Parathyroid adenoma (tissue), 2 donors: Measurements from ENCODE around the gene ARHGEF12.

Source experiments
- H2AFZ ChIP-seq: fragments of 300-600 bp; sonication (generic); one replicate; pipeline ENCODE4 v1.7.0; 2017; ENCODE audit warnings: antibody characterized with exemption, mild to moderate bottlenecking
- H3K27ac ChIP-seq: fragments of 300-600 bp; sonication (generic); one replicate; pipeline ENCODE4 v1.7.0; 2017
- H3K27me3 ChIP-seq: fragments of 300-600 bp; sonication (generic); one replicate; pipeline ENCODE4 v1.7.0; 2017; ENCODE audit warnings: low read length; ENCODE audit not compliant: control insufficient read depth, insufficient read depth
- H3K36me3 ChIP-seq: fragments of 300-600 bp; sonication (generic); one replicate; pipeline ENCODE4 v1.7.0; 2017; ENCODE audit warnings: low read length; ENCODE audit not compliant: control insufficient read depth, insufficient read depth
- H3K4me1 ChIP-seq: fragments of 300-600 bp; sonication (generic); one replicate; pipeline ENCODE4 v1.7.0; 2017; ENCODE audit warnings: control low read depth
- H3K4me2 ChIP-seq: fragments of 300-600 bp; sonication (generic); one replicate; pipeline ENCODE4 v1.7.0; 2017; ENCODE audit warnings: low read length
- H3K4me3 ChIP-seq: fragments of 300-600 bp; sonication (generic); one replicate; pipeline ENCODE4 v1.7.0; 2017; ENCODE audit warnings: low read depth, low read length
- H3K79me2 ChIP-seq: fragments of 300-600 bp; sonication (generic); one replicate; pipeline ENCODE4 v1.7.0; 2017; ENCODE audit warnings: control low read depth
- H3K9ac ChIP-seq: fragments of 300-600 bp; sonication (generic); one replicate; pipeline ENCODE4 v1.7.0; 2017; ENCODE audit warnings: mild to moderate bottlenecking
- H3K9me3 ChIP-seq: fragments of 300-600 bp; sonication (generic); one replicate; pipeline ENCODE4 v1.7.0; 2017; ENCODE audit warnings: low read length; ENCODE audit not compliant: control insufficient read depth
- CTCF ChIP-seq: fragments of 300-600 bp; sonication (generic); IDR thresholded peaks from one replicate; pipeline ENCODE4 v1.7.0; 2017; ENCODE audit warnings: antibody characterized with exemption, mild to moderate bottlenecking
- donor health status: primary hyperparathyroidism.

The ARHGEF12 gene

GRCh38 chr11:120517801-120518291, 181.6 kb downstream of the ARHGEF12 start:
- H3K27ac ChIP-seq = no peak overlapping the region
- no peak overlapping the region for H3K4me3 ChIP-seq
- H3K4me1 ChIP-seq = no peaks in the 10 kb centered on the region

GRCh38 chr11:120518356-120518755, 182.1 kb downstream of the ARHGEF12 start:
- no peak overlapping the region for H3K27ac ChIP-seq
- no peak overlapping the region for H3K9ac ChIP-seq
- H3K4me3 ChIP-seq = no peak overlapping the region
- H3K4me2 ChIP-seq = no peak overlapping the region
- H3K27me3 ChIP-seq = no peaks in the 10 kb centered on the region
- no peak overlapping the region for H2AFZ ChIP-seq
- H3K79me2 ChIP-seq = no peaks in the 10 kb centered on the region
- TF ChIP-seq CTCF = no peak
- H3K9me3 ChIP-seq = no peaks in the 10 kb centered on the region
- no peaks in the 10 kb centered on the region for H3K36me3 ChIP-seq
- no peaks in the 10 kb centered on the region for H3K4me1 ChIP-seq

More at GRCh38 chr11:120517801-120518291, 181.6 kb downstream of the ARHGEF12 start:
- Histone ChIP-seq H3K9ac (no peak overlapping the region), H3K36me3 (no peaks in the 10 kb centered on the region), H3K79me2 (no peaks in the 10 kb centered on the region), H2AFZ (no peak overlapping the region), H3K9me3 (no peaks in the 10 kb centered on the region), H3K27me3 (no peaks in the 10 kb centered on the region), H3K4me2 (no peak overlapping the region)
- no peak for TF ChIP-seq CTCF

GRCh38 chr11:120519474-120519873, 183.3 kb downstream of the ARHGEF12 start:
- Histone ChIP-seq H3K27me3 (no peaks in the 10 kb centered on the region), H3K4me2 (no peak overlapping the region), H3K4me3 (no peak overlapping the region), H3K9ac (no peak overlapping the region), H3K79me2 (no peaks in the 10 kb centered on the region), H3K9me3 (no peaks in the 10 kb centered on the region), H3K27ac (no peak overlapping the region), H2AFZ (no peak overlapping the region), H3K4me1 (no peaks in the 10 kb centered on the region), H3K36me3 (no peaks in the 10 kb centered on the region)
- TF ChIP-seq CTCF = no peak

GRCh38 chr11:120520091-120520822, 184.0 kb downstream of the ARHGEF12 start:
- Histone ChIP-seq H3K4me2 (no peak overlapping the region), H3K27me3 (no peaks in the 10 kb centered on the region)

More at GRCh38 chr11:120520091-120520822, 184.0 kb downstream of the ARHGEF12 start:
- Histone ChIP-seq H3K9ac (no peak overlapping the region), H2AFZ (no peak overlapping the region), H3K4me1 (no peaks in the 10 kb centered on the region), H3K4me3 (no peak overlapping the region), H3K27ac (no peak overlapping the region), H3K9me3 (no peaks in the 10 kb centered on the region), H3K36me3 (no peaks in the 10 kb centered on the region), H3K79me2 (no peaks in the 10 kb centered on the region)
- no peak for TF ChIP-seq CTCF
